RWPE1 (cell line): ENCODE measurements around the gene TMEM174.

Source experiments
- CTCF ChIA-PET: fragments of 350-600 bp; sonication (Branson Sonifier 250); formaldehyde crosslinking; extraction: SDS; loops from one replicate; lab custom pipeline; 2021; lab: Yijun Ruan, JAX
- POLR2A ChIA-PET: fragments of 400-600 bp; formaldehyde crosslinking; extraction: SDS; loops from one replicate; lab custom pipeline; 2020; ENCODE audit warnings: antibody characterized with exemption; ENCODE audit not compliant: low non-redundant PET; lab: Yijun Ruan, JAX
- DNase-seq: peaks from one replicate; pipeline ENCODE4 v3.0.0; 2012; ENCODE audit warnings: low spot score
- H3K27ac ChIP-seq: fragments of 450-650 bp; 2 replicates; pipeline ENCODE4 v1.5.1; 2017
- CTCF ChIP-seq: fragments of 450-650 bp; conservative IDR thresholded peaks from 2 replicates; pipeline ENCODE4 v1.5.1; 2017; ENCODE audit warnings: low read depth, mild to moderate bottlenecking

TMEM174 gene

GRCh38 chr5:73155271-73156222 lies 17.4 kb upstream of the TMEM174 start:
- DNase-seq, result no peak
- no peak for TF ChIP-seq CTCF
- ChIA-PET CTCF (interaction anchor here (0.7 kb wide), 1 partner anchor 299 kb away, joined by 3 read pairs; no protein-coding TSS in a partner anchor), POLR2A (no interaction called here)
- no peak overlapping the region for H3K27ac ChIP-seq

- no peak for DNase-seq
- ChIA-PET POLR2A (no interaction called here), CTCF (interaction anchor here (0.6 to 1.5 kb wide), 2 partner anchors 44 to 130 kb away, joined by 3 read pairs; no protein-coding TSS in a partner anchor)
- no peak for TF ChIP-seq CTCF
- H3K27ac ChIP-seq, result no peak overlapping the region
These were observed 15.3 kb upstream of the TMEM174 start for GRCh38 chr5:73157414-73158303.

DNA sequence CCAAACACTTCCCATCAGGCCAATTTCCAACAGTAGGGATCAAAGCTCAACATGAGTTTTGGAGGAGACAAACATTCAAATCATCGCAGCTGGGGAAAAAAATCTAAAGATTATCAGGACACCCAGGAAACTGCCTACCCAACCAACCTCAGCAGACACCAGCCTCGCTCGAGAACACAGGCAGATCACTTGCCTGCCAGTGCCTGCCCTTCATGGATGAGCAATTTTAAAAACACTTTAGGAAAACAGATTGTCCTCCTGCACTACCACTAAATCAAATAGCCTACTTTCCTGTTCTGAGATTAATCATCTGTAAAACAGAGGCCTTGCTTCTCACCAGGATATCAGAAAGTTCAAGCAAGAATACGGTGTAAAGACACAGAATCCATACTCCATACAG lies 14.7 kb upstream of the TMEM174 start:
- TF ChIP-seq CTCF, result no peak
- no peak for DNase-seq
- ChIA-PET POLR2A (no interaction called here), CTCF (interaction anchor here (0.6 to 1.5 kb wide), 2 partner anchors 44 to 130 kb away, joined by 3 read pairs; no protein-coding TSS in a partner anchor)
- no peak overlapping the region for H3K27ac ChIP-seq

GRCh38 chr5:73160239-73160671 lies 12.7 kb upstream of the TMEM174 start:
- DNase-seq, result no peak
- no peak overlapping the region for H3K27ac ChIP-seq
- TF ChIP-seq CTCF, result no peak
- ChIA-PET POLR2A (no interaction called here), CTCF (interaction anchor here (0.6 to 1.3 kb wide), 2 partner anchors 9 kb away, joined by 3 read pairs; no protein-coding TSS in a partner anchor)

GRCh38 chr5:73170522-73170921 lies 2.5 kb upstream of the TMEM174 start:
- POLR2A ChIA-PET, result no interaction called here
- TF ChIP-seq CTCF, result no peak; the same call in 1 of the 2 replicates
- CTCF ChIA-PET, result interaction anchor here (0.6 to 2.0 kb wide), 2 partner anchors 31 to 284 kb away, joined by 3 to 5 read pairs; no protein-coding TSS in a partner anchor
- H3K27ac ChIP-seq, result no peak overlapping the region
- DNase-seq, result no peak

DNA sequence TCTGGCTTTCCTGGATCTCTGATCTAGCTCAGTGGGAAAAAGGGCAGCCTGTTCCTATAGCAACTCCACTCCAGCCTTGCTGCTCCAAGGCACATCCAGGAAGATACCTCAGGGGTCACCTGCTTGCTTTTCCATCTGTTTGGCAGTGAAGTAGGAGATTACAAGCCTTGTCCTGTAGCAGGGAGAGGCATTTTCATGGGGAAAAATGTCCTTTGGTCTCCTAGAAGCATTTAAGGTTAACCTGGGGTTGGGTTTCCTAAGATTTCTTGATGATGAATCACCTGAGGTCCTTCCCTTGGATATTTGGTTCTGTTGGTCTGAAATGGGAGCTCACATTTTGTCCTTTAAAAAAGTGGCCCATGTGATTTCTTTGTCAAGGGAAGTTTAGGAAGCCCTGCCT lies 1.5 kb upstream of the TMEM174 start:
- no peak for TF ChIP-seq CTCF
- CTCF ChIA-PET, result interaction anchor here (1.5 to 2.0 kb wide), 2 partner anchors 30 to 279 kb away, joined by 5 read pairs; no protein-coding TSS in a partner anchor
- DNase-seq, result peak; percentile 21
- POLR2A ChIA-PET, result no interaction called here
- no peak overlapping the region for H3K27ac ChIP-seq
